ENCODE measurements around the gene ZDHHC14.

The ZDHHC14 gene

GRCh38 chr6:157503018-157503747 lies 122.2 kb downstream of the ZDHHC14 start:
- H3K27ac ChIP-seq, result no peak overlapping the region
- no peak for TF ChIP-seq ZFX (IDR thresholded peaks at IDR 0.05; ENCODE audit: borderline replicate concordance)
- TF ChIP-seq, protein P1, sequence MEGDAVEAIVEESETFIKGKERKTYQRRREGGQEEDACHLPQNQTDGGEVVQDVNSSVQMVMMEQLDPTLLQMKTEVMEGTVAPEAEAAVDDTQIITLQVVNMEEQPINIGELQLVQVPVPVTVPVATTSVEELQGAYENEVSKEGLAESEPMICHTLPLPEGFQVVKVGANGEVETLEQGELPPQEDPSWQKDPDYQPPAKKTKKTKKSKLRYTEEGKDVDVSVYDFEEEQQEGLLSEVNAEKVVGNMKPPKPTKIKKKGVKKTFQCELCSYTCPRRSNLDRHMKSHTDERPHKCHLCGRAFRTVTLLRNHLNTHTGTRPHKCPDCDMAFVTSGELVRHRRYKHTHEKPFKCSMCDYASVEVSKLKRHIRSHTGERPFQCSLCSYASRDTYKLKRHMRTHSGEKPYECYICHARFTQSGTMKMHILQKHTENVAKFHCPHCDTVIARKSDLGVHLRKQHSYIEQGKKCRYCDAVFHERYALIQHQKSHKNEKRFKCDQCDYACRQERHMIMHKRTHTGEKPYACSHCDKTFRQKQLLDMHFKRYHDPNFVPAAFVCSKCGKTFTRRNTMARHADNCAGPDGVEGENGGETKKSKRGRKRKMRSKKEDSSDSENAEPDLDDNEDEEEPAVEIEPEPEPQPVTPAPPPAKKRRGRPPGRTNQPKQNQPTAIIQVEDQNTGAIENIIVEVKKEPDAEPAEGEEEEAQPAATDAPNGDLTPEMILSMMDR (IDR thresholded peaks at IDR 0.05), result no peak

- H3K27ac ChIP-seq, result no peak overlapping the region
- TF ChIP-seq, protein P1 (IDR thresholded peaks at IDR 0.05), result no peak
- TF ChIP-seq ZFX (IDR thresholded peaks at IDR 0.05; ENCODE audit: borderline replicate concordance), result no peak
Measured at GRCh38 chr6:157505912-157506491, 125.0 kb downstream of the ZDHHC14 start.

DNA sequence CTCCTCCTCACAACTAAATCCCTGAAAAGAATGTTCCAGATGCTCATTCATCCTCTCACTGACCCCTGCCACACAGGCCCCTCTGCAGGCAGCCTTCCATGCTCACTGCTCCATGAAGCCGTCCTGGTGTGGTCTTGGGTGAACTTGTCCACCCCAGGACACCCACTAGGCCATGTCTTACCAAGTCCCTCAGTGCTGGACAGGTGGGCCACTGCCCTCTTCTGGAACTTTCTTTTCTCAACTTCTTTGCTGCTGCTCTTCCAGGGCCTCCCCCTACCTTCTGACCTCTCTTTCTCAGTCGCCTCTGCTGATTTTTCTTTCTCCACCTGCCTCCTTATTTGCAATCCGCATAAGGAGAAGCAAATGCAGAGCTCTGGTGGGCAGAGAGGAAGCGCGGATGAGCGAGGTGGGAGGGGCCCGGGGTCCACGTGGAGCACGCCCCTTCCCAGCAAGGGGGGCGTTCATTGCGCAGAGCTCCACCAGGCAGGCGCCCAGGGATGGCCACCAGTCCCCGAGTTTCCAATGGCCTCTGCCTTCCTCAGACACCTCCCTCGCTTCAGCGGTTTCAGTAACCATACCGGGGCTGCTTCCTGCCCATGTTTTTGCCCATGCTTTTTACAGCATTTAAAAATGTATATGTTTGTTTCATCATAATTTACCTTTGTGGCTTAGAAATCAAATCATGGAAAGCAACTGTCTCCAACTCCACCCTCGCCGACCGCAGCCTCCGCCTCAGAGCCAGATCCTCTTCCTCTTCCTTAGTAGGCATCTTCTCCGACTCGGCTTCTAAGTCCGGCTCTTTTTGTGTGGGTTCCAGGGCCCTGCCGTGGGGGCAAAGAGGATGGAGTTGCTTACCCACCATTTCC lies 129.6 kb downstream of the ZDHHC14 start:
- no peak overlapping the region for H3K27ac ChIP-seq
- TF ChIP-seq ZFX (IDR thresholded peaks at IDR 0.05; ENCODE audit: borderline replicate concordance), result no peak
- TF ChIP-seq, protein P1 (IDR thresholded peaks at IDR 0.05), result no peak

DNA sequence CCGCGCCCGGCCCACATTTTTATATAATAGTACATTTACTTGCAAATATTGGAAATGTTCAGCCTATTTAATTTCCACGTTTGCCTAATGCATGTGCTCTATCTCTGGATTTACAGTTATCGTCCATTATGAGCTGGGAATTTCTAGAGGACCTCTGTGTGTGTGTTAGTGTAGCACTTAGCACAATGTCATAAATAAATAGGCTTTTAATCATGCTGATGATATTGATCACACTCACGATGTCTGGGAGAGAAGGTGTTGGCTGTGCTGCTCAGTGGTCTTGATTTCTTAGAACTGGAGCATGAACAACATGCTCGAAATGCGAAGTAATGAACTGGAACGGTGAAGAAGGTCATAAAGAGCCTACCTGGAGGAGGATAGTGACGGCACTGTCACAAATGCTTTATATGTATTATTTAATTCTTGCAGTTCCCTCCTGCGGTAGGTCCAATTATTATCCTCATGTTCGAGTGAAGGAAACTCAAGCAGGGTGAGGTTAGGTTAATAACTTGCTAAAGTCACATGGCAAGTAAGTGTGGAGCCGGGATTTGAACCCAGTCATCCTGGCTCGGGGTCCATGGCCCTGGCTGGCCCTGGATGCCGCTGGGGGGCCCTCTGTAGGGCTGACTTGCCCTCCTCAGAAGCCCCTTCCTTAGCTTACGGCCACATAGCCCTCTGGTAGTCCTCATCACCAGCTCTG lies 130.8 kb downstream of the ZDHHC14 start:
- TF ChIP-seq ZFX (IDR thresholded peaks at IDR 0.05; ENCODE audit: borderline replicate concordance), result no peak
- TF ChIP-seq, protein P1 (IDR thresholded peaks at IDR 0.05), result no peak
- no peak overlapping the region for H3K27ac ChIP-seq

- H3K27ac ChIP-seq, result no peak overlapping the region
- TF ChIP-seq, protein P1 (IDR thresholded peaks at IDR 0.05), result no peak
- TF ChIP-seq ZFX (IDR thresholded peaks at IDR 0.05; ENCODE audit: borderline replicate concordance), result no peak
Measured at GRCh38 chr6:157512382-157512682, 131.3 kb downstream of the ZDHHC14 start.

GRCh38 chr6:157513004-157513603 lies 132.1 kb downstream of the ZDHHC14 start:
- H3K27ac ChIP-seq, result no peak overlapping the region
- TF ChIP-seq, protein P1 (IDR thresholded peaks at IDR 0.05), result no peak
- TF ChIP-seq ZFX (IDR thresholded peaks at IDR 0.05; ENCODE audit: borderline replicate concordance), result no peak

Data from 22Rv1 (cell line).